ENCODE data around the gene PILRA.

DNA sequence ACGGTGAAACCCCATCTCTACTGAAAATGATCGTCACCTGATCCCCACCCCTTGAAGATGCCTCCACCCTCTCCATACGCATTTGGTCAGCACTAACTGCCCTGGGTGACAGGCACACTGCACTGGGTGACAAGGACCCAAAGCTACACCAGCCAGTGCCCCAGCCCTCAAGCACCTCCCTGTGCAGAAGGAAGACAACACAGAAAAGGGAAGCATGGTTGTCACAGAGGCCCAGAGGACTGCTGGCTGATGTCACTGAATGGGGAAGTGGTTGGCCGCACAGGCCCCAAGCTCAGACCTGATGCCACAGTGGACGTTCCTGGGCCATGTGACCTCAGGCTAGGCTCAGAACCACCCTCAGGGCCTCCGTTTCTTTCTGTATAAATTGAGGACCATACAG, 4.2 kb upstream of the PILRA start:
- no peak for TF ChIP-seq CTCF (conservative IDR thresholded peaks at IDR 0.05 in 1 of 2, IDR thresholded peaks at IDR 0.05 in 1 of 2; ENCODE audit: extremely low read depth in 1 of 2, insufficient read depth in 1 of 2, low read depth in 1 of 2, low read length in 2 of 2)
- TF ChIP-seq EZH2 (IDR thresholded peaks at IDR 0.05; ENCODE audit: borderline replicate concordance, low read length): no peak

Data from mammary epithelial cell (primary cell).